Smooth muscle cell of the umbilical artery (primary cell): ENCODE results near the gene PCDH15. TPM values are rescaled to one million over a fixed set of nuclear protein-coding genes. Genes with fewer than 3 reads are reported as not detected.

Source experiments
- total RNA-seq: library from RNA; depleted of rRNA; stranded (reverse); fragments of >200 nt; gene quantifications from 2 replicates; pipeline ENCODE4 v1.2.3, GENCODE V29; 2014

PCDH15 gene
- total RNA-seq: under 0.01 and 0.05 TPM in 2 replicates

DNA sequence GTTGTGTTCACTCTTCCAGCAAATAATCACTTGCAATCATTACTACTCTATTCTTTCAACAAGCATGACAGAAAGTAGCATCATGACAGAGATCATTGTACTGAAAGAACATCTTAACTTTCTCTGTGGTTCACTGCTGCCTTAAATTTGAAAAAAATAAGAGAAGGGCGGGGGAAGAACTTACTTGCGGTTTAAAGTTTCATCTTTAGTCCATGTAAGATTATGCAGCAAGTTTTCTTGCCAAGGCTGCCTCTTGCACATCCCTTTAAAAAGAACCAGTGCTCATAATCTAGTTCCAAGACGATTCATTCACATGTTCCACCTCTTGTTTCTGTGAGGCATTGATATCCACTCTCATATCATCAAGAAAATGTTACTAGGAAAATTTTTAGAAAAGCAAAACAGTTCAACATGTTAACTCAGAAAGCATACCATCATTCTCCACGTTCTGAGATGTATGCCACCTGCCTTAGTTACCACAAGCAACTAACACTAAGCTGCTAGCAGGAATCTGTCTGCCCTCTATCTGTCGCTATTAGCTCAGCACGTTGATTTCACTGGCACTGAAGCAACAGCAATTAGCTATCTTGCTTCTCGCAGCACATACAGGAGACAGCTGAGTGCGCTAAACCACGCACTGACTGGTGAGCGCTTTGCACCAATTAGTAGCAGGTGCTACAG, at the start of gene PCDH15:
Gene PCDH15, minus strand, starts transcription at position 491 of the 681 bp plus-strand sequence. CDS start 136,969 bp downstream, outside the sequence.

